NT2/D1 (cell line): Measurements from ENCODE around the gene DNAJC10.
"Not testable (repeated sequence)": the region's sequence is repeated elsewhere in the genome, so short reads cannot be mapped to it uniquely, and the experiment has no call there.

Experiments
- DNase-seq: peaks from one replicate; pipeline ENCODE4 v3.0.0-alpha.2; 2011; ENCODE audit warnings: low read depth, low spot score
- H3K27me3 ChIP-seq: 2 replicates; pipeline ENCODE4 v1.6.0; 2011; ENCODE audit warnings: mild to moderate bottlenecking; ENCODE audit not compliant: insufficient read length, insufficient read depth
- H3K36me3 ChIP-seq: 2 replicates; pipeline ENCODE4 v1.6.1; 2011; ENCODE audit warnings: mild to moderate bottlenecking, low read length, mixed read lengths; ENCODE audit not compliant: insufficient read depth, insufficient read length
- H3K4me1 ChIP-seq: 2 replicates; pipeline ENCODE4 v1.5.1; 2011; ENCODE audit not compliant: insufficient read depth, insufficient read length
- H3K4me3 ChIP-seq: 2 replicates; pipeline ENCODE4 v1.5.1; 2011; ENCODE audit warnings: low read depth; ENCODE audit not compliant: insufficient read length
- H3K9ac ChIP-seq: 2 replicates; pipeline ENCODE4 v1.6.0; 2011; ENCODE audit warnings: low read depth; ENCODE audit not compliant: insufficient read length
- H3K9me3 ChIP-seq: 2 replicates; pipeline ENCODE4 v1.5.1; 2011; ENCODE audit warnings: mild to moderate bottlenecking, low read length; ENCODE audit not compliant: insufficient read depth
- SUZ12 ChIP-seq: IDR thresholded peaks from 2 replicates; pipeline ENCODE4 v1.6.1; 2011; ENCODE audit not compliant: insufficient read length, insufficient read depth; ENCODE audit errors: extremely low read depth
- YY1 ChIP-seq: IDR thresholded peaks from 2 replicates; pipeline ENCODE4 v1.6.1; 2011; ENCODE audit not compliant: insufficient read length, insufficient read depth
- ZNF274 ChIP-seq: IDR thresholded peaks from 2 replicates; pipeline ENCODE4 v1.6.1; 2011; ENCODE audit warnings: mild to moderate bottlenecking, low read depth, low read length

Gene DNAJC10

DNA sequence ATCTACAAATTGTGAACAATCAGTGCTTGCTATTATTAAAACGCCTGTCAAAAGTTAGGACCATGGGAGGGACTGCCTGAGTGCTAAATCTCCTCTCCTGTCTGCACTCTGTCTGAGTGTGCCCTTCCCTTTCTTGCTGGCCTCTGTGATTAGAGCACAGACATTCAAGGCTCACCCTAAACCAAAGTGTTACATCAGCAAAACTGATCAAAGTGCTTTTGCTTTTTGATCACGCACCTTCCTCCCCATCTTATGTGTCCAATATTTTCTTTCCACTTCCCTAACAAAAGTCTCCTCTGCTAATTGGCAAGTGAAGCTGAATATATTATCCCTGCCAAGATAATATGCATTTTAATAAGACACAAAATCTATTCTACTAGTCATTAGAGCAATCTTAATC, 30.5 kb upstream of the DNAJC10 start:
- H3K4me1 ChIP-seq, result no peaks in the 10 kb centered on the region
- no peak for DNase-seq
- TF ChIP-seq SUZ12 (no peak), ZNF274 (no peak), YY1 (no peak)
- H3K9ac ChIP-seq, result no peak overlapping the region
- no peaks in the 10 kb centered on the region for H3K36me3 ChIP-seq
- no peak overlapping the region for H3K4me3 ChIP-seq
- no peaks in the 10 kb centered on the region for H3K27me3 ChIP-seq
- H3K9me3 ChIP-seq, result peaks cover 12% of the 10 kb centered on the region

DNA sequence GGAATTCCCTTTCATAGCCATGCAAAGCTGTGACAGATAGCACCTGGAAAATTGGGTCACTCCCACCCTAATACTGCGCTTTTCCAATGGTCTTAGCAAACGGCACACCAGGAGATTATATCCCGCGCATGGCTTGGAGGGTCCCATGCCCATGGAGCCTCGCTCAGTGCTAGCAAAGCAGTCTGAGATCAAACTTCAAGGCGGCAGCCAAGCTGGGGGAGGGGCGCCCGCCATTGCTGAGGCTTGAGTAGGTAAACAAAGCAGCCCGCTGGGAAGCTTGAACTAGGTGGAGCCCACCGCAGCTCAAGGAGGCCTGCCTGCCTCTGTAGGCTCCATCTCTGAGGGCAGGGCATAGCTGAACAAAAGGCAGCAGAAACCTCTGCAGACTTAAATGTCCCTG, 29.3 kb upstream of the DNAJC10 start:
- not testable (repeated sequence) for DNase-seq

DNA sequence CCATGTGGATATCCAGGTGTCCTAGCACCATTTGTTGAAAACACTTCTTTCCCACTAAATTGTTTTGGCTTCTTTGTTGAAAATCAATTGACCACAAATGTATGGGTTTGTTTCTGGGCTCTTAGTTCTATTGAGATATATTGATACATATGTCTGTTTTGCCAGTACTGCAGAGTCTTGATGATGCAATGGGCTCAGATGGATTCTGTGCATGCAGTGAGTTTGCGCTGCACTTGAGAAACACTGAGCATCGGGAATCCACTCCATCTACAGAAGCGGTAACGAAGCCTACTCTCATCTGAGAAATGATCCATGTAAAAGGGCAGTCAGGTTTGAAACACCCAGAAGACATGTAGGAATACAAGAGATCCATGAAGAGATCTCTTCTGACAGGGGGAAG, 21.9 kb upstream of the DNAJC10 start:
- Histone ChIP-seq H3K36me3 (no peaks in the 10 kb centered on the region), H3K4me3 (no peak overlapping the region), H3K9ac (no peak overlapping the region), H3K9me3 (no peaks in the 10 kb centered on the region), H3K27me3 (no peaks in the 10 kb centered on the region), H3K4me1 (no peaks in the 10 kb centered on the region)
- TF ChIP-seq ZNF274 (no peak), SUZ12 (no peak), YY1 (no peak)
- no peak for DNase-seq

More for the DNA sequence above, 29.3 kb upstream of the DNAJC10 start:
- not testable (repeated sequence) for H3K4me1 ChIP-seq, H3K36me3 ChIP-seq, H3K4me3 ChIP-seq, H3K9ac ChIP-seq, H3K27me3 ChIP-seq
- H3K9me3 ChIP-seq, result peaks cover 12% of the 10 kb centered on the region

DNA sequence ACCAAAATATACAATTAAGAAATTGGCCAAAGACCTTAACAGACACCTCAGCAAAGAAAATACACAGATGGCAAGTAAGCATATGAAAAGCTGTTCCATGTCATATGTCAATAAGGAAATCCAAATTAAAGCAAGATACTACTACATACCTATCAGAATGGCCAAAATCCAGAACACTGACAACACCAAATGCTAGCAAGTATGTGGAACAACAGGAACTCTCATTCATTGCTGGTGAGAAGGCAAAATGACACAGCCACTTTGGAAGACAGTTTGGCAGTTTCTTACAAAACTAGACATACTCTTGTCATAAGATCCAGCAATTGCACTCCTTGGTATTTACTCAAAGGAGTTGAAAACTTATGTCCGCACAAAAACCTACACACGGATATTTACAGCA, 20.3 kb upstream of the DNAJC10 start:
- Histone ChIP-seq H3K9me3 (no peaks in the 10 kb centered on the region), H3K36me3 (no peaks in the 10 kb centered on the region), H3K27me3 (no peaks in the 10 kb centered on the region), H3K4me1 (no peaks in the 10 kb centered on the region), H3K4me3 (no peak overlapping the region), H3K9ac (no peak overlapping the region)
- TF ChIP-seq YY1 (no peak), ZNF274 (no peak), SUZ12 (no peak)
- DNase-seq, result no peak

DNA sequence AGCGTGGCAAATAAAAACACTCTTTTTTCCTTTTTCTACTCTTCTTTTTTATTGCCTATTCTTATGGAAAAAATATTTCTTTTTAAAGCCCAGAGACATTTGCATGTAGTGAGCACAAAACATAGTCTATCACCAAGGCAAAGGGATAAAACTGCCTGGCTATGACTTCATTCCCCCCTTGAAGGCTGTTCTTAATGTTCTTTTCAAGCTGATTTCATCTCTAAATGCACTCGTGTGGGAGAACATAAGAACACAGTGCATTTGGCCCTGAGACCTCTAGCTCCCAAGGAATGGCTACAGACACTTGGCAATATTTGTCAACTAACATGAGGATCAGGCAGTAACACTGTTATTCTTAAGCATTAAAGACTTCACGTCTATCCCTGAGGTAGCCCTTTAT, 17.4 kb upstream of the DNAJC10 start:
- no peak for DNase-seq
- Histone ChIP-seq H3K4me3 (no peak overlapping the region), H3K4me1 (no peaks in the 10 kb centered on the region), H3K36me3 (no peaks in the 10 kb centered on the region), H3K27me3 (no peaks in the 10 kb centered on the region), H3K9me3 (no peaks in the 10 kb centered on the region), H3K9ac (no peak overlapping the region)
- TF ChIP-seq SUZ12, result no peak
- TF ChIP-seq YY1, result no peak
- TF ChIP-seq ZNF274, result no peak

DNA sequence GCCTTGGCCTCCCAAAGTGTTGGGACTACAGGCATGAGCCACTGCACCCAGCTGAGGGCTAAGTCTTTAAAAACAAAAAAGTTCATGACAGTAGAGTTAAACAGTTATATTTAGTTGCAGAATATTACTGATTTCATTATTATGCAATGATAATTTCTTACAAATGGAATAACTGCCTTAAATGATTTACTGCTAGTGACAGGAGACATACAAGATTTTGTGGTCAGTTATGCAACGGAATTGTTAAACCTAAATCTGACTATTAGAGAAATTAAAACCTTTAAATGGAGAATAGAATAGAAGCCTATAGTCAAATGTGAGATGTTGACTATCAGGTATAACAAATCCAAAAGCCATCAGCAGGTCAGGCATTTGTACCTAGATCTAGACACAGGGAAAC, 10.3 kb upstream of the DNAJC10 start:
- DNase-seq, result no peak
- H3K27me3 ChIP-seq, result no peaks in the 10 kb centered on the region

DNA sequence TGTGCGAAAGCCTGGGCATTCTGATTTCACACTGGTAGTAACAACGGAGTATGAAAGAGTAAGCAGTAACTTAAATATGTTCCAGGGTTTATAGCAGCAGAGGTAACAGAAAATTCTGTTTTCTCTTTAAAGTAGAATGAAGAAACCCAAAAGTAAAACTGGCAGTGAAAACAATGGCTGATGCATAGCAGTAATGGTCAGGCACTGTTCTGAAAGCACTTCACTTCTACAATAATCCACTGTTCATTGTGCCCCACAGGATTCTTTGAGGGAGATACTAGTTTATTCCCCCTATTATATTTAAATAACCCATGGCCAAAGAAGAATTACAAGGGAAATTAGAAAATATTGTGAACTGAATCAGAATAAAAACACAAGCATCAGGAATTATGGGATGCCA, 9.3 kb upstream of the DNAJC10 start:
- TF ChIP-seq YY1 (no peak), SUZ12 (no peak), ZNF274 (no peak)
- H3K4me1 ChIP-seq, result no peaks in the 10 kb centered on the region

More for the DNA sequence above, 10.3 kb upstream of the DNAJC10 start:
- H3K9ac ChIP-seq, result no peak overlapping the region
- H3K36me3 ChIP-seq, result no peaks in the 10 kb centered on the region
- TF ChIP-seq YY1, result no peak
- TF ChIP-seq SUZ12, result no peak
- no peak for TF ChIP-seq ZNF274
- H3K4me1 ChIP-seq, result no peaks in the 10 kb centered on the region
- H3K9me3 ChIP-seq, result 0 out of 2 replicates have a peak, but pooled peaks cover 4% of the 10 kb centered on the region
- H3K4me3 ChIP-seq, result no peak overlapping the region

DNA sequence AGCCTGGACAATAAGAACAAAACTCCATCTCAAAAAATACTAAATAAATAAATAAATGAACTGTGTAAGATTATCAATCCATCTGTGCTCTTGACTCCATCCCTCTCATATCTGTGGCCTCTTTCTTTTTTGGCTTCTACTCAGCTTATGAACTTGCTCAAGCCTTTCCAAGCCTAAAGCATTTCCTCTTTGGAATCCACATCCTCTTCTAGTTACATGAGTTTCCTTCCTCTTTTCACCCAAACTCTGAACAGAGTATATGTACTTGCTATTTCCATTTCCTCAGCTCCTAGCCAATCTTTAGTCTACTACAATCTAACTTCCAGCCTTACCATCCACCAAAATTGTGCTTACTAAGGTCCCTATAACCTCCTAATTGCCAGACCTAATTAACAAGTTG, 2.5 kb upstream of the DNAJC10 start:
- no peak for DNase-seq
- H3K27me3 ChIP-seq, result no peaks in the 10 kb centered on the region

More for the DNA sequence above, 9.3 kb upstream of the DNAJC10 start:
- H3K9me3 ChIP-seq, result 0 out of 2 replicates have a peak, but pooled peaks cover 4% of the 10 kb centered on the region
- H3K27me3 ChIP-seq, result no peaks in the 10 kb centered on the region
- no peak overlapping the region for H3K4me3 ChIP-seq
- H3K36me3 ChIP-seq, result no peaks in the 10 kb centered on the region
- DNase-seq, result no peak
- no peak overlapping the region for H3K9ac ChIP-seq

More for the DNA sequence above, 2.5 kb upstream of the DNAJC10 start:
- Histone ChIP-seq H3K9me3 (0 out of 2 replicates have a peak, but pooled peaks cover under 1% of the 10 kb centered on the region), H3K36me3 (peaks cover 14% of the 10 kb centered on the region), H3K4me3 (no peak overlapping the region), H3K9ac (no peak overlapping the region), H3K4me1 (no peaks in the 10 kb centered on the region)
- no peak for TF ChIP-seq SUZ12
- no peak for TF ChIP-seq ZNF274
- TF ChIP-seq YY1, result no peak
